ENCODE measurements around the gene MYO5B. TPM values are rescaled to one million over a fixed set of nuclear protein-coding genes. Genes with fewer than 3 reads are reported as not detected.

MYO5B gene
- total and polyA plus RNA-seq, 9 of the 15 experiments (the other 6 are each of a cell fraction or from before 2014, with no cell fraction given), result 0.07 to 0.42 (median 0.28) TPM

- TF ChIP-seq ZNF655 (CRISPR knock-in tag; IDR thresholded peaks at IDR 0.05) (no peak), HDAC1 (IDR thresholded peaks at IDR 0.05) (no peak), NRF1 (conservative IDR thresholded peaks at IDR 0.05 in 1 of 2, IDR thresholded peaks at IDR 0.05 in 1 of 2) (peak; percentile 60 to 63), SAFB (IDR thresholded peaks at IDR 0.05; ENCODE audit: borderline replicate concordance, low read depth, low read length) (0 out of 2 replicates have a peak, but pooled peaks have one; percentile 27), MAFK (IDR thresholded peaks at IDR 0.05; ENCODE audit: low read length) (no peak), ZBTB40 (IDR thresholded peaks at IDR 0.05) (0 out of 2 replicates have a peak, but pooled peaks have one; percentile 14), ZBTB40 (CRISPR knock-in tag; IDR thresholded peaks at IDR 0.05) (no peak), XRCC4 (IDR thresholded peaks at IDR 0.05; ENCODE audit: extremely low read depth, insufficient read depth, insufficient read length) (no peak), CTBP1 (IDR thresholded peaks at IDR 0.05; ENCODE audit: borderline replicate concordance) (peak; percentile 28; the same call in 1 of the 2 replicates), JUND (IDR thresholded peaks at IDR 0.05; ENCODE audit: borderline replicate concordance, low read depth, low read length) (peak; percentile 26; the same call in 1 of the 2 replicates), JUND (tag; IDR thresholded peaks at IDR 0.05; ENCODE audit: borderline replicate concordance, low read depth, low read length) (no peak), CHD2 (IDR thresholded peaks at IDR 0.05; ENCODE audit: low read depth, low read length) (no peak), ZFP1 (CRISPR knock-in tag; IDR thresholded peaks at IDR 0.05) (no peak), RBBP5 (IDR thresholded peaks at IDR 0.05; ENCODE audit: borderline replicate concordance, insufficient read depth, low read length, poor library complexity, severe bottlenecking) (peak; percentile 80), MAFG (tag; conservative IDR thresholded peaks at IDR 0.05) (no peak), KAT8 (IDR thresholded peaks at IDR 0.05; ENCODE audit: low read depth) (no peak)
- TF ChIP-seq, protein P1, sequence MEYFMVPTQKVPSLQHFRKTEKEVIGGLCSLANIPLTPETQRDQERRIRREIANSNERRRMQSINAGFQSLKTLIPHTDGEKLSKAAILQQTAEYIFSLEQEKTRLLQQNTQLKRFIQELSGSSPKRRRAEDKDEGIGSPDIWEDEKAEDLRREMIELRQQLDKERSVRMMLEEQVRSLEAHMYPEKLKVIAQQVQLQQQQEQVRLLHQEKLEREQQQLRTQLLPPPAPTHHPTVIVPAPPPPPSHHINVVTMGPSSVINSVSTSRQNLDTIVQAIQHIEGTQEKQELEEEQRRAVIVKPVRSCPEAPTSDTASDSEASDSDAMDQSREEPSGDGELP (CRISPR knock-in tag; IDR thresholded peaks at IDR 0.05; ENCODE audit: borderline replicate concordance), result peak; percentile 39; the same call in 1 of the 2 replicates
Observed at GRCh38 chr18:49813319-49814146, 381.4 kb downstream of the MYO5B start, which contains the start of gene ACAA2 (continued).
